ENCODE results near the gene TMC3. TPM values are rescaled to one million over a fixed set of nuclear protein-coding genes. Genes with fewer than 3 reads are reported as not detected.

The TMC3 gene
- total and polyA plus RNA-seq, 8 donors: under 0.01 to 0.92 (median 0.03) TPM; not detected in 5

GRCh38 chr15:81321667-81322066 is 52.3 kb downstream of the TMC3 start:
- Histone ChIP-seq H3K4me3 (no peak overlapping the region), H3K36me3 (peaks cover 0 to 47% (median 41%) of the 10 kb centered on the region in 4 donors), H3K4me1 (peaks cover 8 to 28% (median 22%) of the 10 kb centered on the region in 4 donors), H3K27ac (no peak overlapping the region), H3K9me3 (no peaks in the 10 kb centered on the region), H3K27me3 (no peaks in the 10 kb centered on the region)
- intact Hi-C loops (cut with DNase I; ENCODE audit: low total_unique reads): no loop called here
- TF ChIP-seq POLR2AphosphoS5 (IDR thresholded peaks at IDR 0.05): no peak
- WGBS, 5 donors: 93 to 100% (median 97%) methylated on average over 1 of the region's 1 CpG
- DNase-seq: no peak

- no peak for DNase-seq
- Histone ChIP-seq H3K27ac (no peak overlapping the region), H3K4me1 (peaks cover 0 to 16% (median 8%) of the 10 kb centered on the region in 4 donors), H3K27me3 (no peaks in the 10 kb centered on the region), H3K9me3 (no peaks in the 10 kb centered on the region), H3K4me3 (no peak overlapping the region), H3K36me3 (peaks cover 3 to 78% (median 67%) of the 10 kb centered on the region in 4 donors)
- WGBS, 5 donors: 90 to 92% (median 91%) methylated on average over 6 of the region's 6 CpGs
- TF ChIP-seq POLR2AphosphoS5 (IDR thresholded peaks at IDR 0.05) (no peak), EP300 (IDR thresholded peaks at IDR 0.05) (no peak), CTCF (IDR thresholded peaks at IDR 0.05) (no peak), POLR2A (IDR thresholded peaks at IDR 0.05) (no peak)
- intact Hi-C loops (cut with DNase I; ENCODE audit: low total_unique reads): no loop called here
Measured at GRCh38 chr15:81317642-81318017, 56.4 kb downstream of the TMC3 start.

GRCh38 chr15:81316267-81316666 is 57.7 kb downstream of the TMC3 start:
- peaks cover 4 to 85% (median 76%) of the 10 kb centered on the region in 4 donors for H3K36me3 ChIP-seq
- no peaks in the 10 kb centered on the region for H3K27me3 ChIP-seq
- H3K27ac ChIP-seq: peak overlapping the region in 1 of 5 donors; percentile 14
- intact Hi-C loops (cut with DNase I; ENCODE audit: low total_unique reads): no loop called here
- TF ChIP-seq POLR2AphosphoS5 (IDR thresholded peaks at IDR 0.05) (no peak), CTCF (IDR thresholded peaks at IDR 0.05) (no peak), EP300 (IDR thresholded peaks at IDR 0.05) (no peak), POLR2A (IDR thresholded peaks at IDR 0.05) (no peak)
- no peaks in the 10 kb centered on the region for H3K9me3 ChIP-seq
- no peak for DNase-seq
- peaks cover 0 to 23% (median 8%) of the 10 kb centered on the region in 4 donors for H3K4me1 ChIP-seq
- no peak overlapping the region for H3K4me3 ChIP-seq
- WGBS, 5 donors: 78 to 91% (median 83%) methylated on average over 3 of the region's 3 CpGs

- Histone ChIP-seq H3K27ac (peak overlapping the region in 1 of 5 donors; percentile 14), H3K9me3 (no peaks in the 10 kb centered on the region), H3K27me3 (no peaks in the 10 kb centered on the region), H3K4me3 (no peak overlapping the region), H3K36me3 (peaks cover 4 to 80% (median 71%) of the 10 kb centered on the region in 4 donors), H3K4me1 (peaks cover 0 to 29% (median 8%) of the 10 kb centered on the region in 4 donors)
- 79 to 92% (median 87%) methylated on average over 14 of the region's 14 CpGs for WGBS, 5 donors
- TF ChIP-seq POLR2A (IDR thresholded peaks at IDR 0.05) (no peak), EP300 (IDR thresholded peaks at IDR 0.05) (no peak), CTCF (IDR thresholded peaks at IDR 0.05) (no peak), POLR2AphosphoS5 (IDR thresholded peaks at IDR 0.05) (no peak)
- DNase-seq: no peak
- intact Hi-C loops (cut with DNase I; ENCODE audit: low total_unique reads): no loop called here
Measured at GRCh38 chr15:81315452-81316175, 58.4 kb downstream of the TMC3 start.

- 92 to 94% (median 93%) methylated on average over 5 of the region's 5 CpGs for WGBS, 5 donors
- TF ChIP-seq CTCF (IDR thresholded peaks at IDR 0.05): no peak
- no peak for TF ChIP-seq POLR2A (IDR thresholded peaks at IDR 0.05)
Measured at GRCh38 chr15:81314378-81314777, 59.6 kb downstream of the TMC3 start.

More at GRCh38 chr15:81314378-81314777, 59.6 kb downstream of the TMC3 start:
- Histone ChIP-seq H3K4me3 (no peak overlapping the region), H3K27me3 (no peaks in the 10 kb centered on the region), H3K4me1 (peaks cover 0 to 31% (median 8%) of the 10 kb centered on the region in 4 donors), H3K9me3 (no peaks in the 10 kb centered on the region), H3K27ac (no peak overlapping the region), H3K36me3 (peaks cover 4 to 76% (median 64%) of the 10 kb centered on the region in 4 donors)
- intact Hi-C loops (cut with DNase I; ENCODE audit: low total_unique reads): no loop called here
- DNase-seq: no peak

Data from stomach (tissue), 9 donors.